H1 (cell line): ENCODE data around the gene TFAP2E. TPM values are rescaled to one million over a fixed set of nuclear protein-coding genes. Genes with fewer than 3 reads are reported as not detected.

Experiments
- CTCF ChIA-PET: fragments of 300-600 bp; sonication (Branson Sonifier 250); formaldehyde crosslinking; loops from one replicate; lab custom pipeline; 2021; ENCODE audit not compliant: partially characterized antibody; lab: Charles Lee
- POLR2A ChIA-PET: fragments of 300-600 bp; sonication (Branson Sonifier 250); formaldehyde crosslinking; loops from one replicate; lab custom pipeline; 2021; ENCODE audit warnings: inconsistent platforms; ENCODE audit not compliant: partially characterized antibody; lab: Charles Lee
- DNase-seq, 2 experiments: peaks; one replicate each; pipeline versions ENCODE4 v3.0.0 to v3.0.0-alpha.2; 2010 to 2022; ENCODE audit warnings: low spot score in 2 of 2, low read depth in 1 of 2, mixed read lengths in 1 of 2
- FAIRE-seq: peaks from 2 replicates; lab custom pipeline; 2011; peaks lifted over from hg19 to GRCh38; lab: Jason Lieb, UNC
- H2AFZ ChIP-seq: 2 replicates; pipeline ENCODE4 v1.8.1; 2012; ENCODE audit warnings: low read length, inconsistent platforms
- H2AK5ac ChIP-seq: 2 replicates; pipeline ENCODE4 v1.6.1; 2013; ENCODE audit warnings: low read depth, low read length
- H2BK120ac ChIP-seq: replicated peaks from 2 replicates; pipeline ENCODE3; 2013; ENCODE audit warnings: low read depth, low read length, inconsistent platforms
- H2BK12ac ChIP-seq: 2 replicates; pipeline ENCODE4 v1.6.1; 2013; ENCODE audit warnings: low read depth, low read length
- H2BK15ac ChIP-seq: 2 replicates; pipeline ENCODE4 v1.6.1; 2013; ENCODE audit warnings: low read length
- H2BK20ac ChIP-seq: 2 replicates; pipeline ENCODE4 v1.6.1; 2013; ENCODE audit warnings: low read length
- H2BK5ac ChIP-seq: 2 replicates; pipeline ENCODE4 v1.6.1; 2013; ENCODE audit warnings: low read depth, low read length
- H3K14ac ChIP-seq: 2 replicates; pipeline ENCODE4 v1.6.1; 2013; ENCODE audit warnings: inconsistent platforms; ENCODE audit not compliant: insufficient read length
- H3K18ac ChIP-seq: 2 replicates; pipeline ENCODE4 v1.6.1; 2013; ENCODE audit warnings: low read length; ENCODE audit errors: extremely low read depth
- H3K23ac ChIP-seq: 2 replicates; pipeline ENCODE4 v1.6.1; 2013; ENCODE audit warnings: inconsistent platforms; ENCODE audit not compliant: insufficient read length
- H3K23me2 ChIP-seq: 2 replicates; pipeline ENCODE4 v1.6.1; 2013; ENCODE audit warnings: low read depth, low read length
- H3K27ac ChIP-seq: 2 replicates; pipeline ENCODE4 v1.6.1; 2011; ENCODE audit warnings: low read depth, low read length, inconsistent platforms
- H3K27me3 ChIP-seq, 4 experiments: replicated peaks in 1 of 4; 1 replicate in 1 of 4; 2 replicates in 3 of 4; pipeline versions ENCODE4 v1.6.1 to v1.8.1; 2011 to 2013; ENCODE audit warnings: low read length in 3 of 4, mild to moderate bottlenecking in 3 of 4, inconsistent platforms in 2 of 4, mixed read lengths in 2 of 4, moderate library complexity in 1 of 4; ENCODE audit not compliant: control insufficient read depth in 3 of 4, insufficient read depth in 3 of 4; ENCODE audit errors: extremely low read depth in 1 of 4
- H3K36me3 ChIP-seq, 4 experiments: 2 replicates each; pipeline versions ENCODE4 v1.6.1 to v1.8.1; 2011 to 2013; ENCODE audit warnings: mild to moderate bottlenecking in 4 of 4, low read length in 3 of 4, moderate library complexity in 2 of 4, control low read depth in 1 of 4, inconsistent platforms in 1 of 4; ENCODE audit not compliant: insufficient read depth in 4 of 4, control insufficient read depth in 2 of 4
- H3K4ac ChIP-seq: replicated peaks from 2 replicates; pipeline ENCODE3; 2013; ENCODE audit warnings: low read length, low read depth, mixed read lengths, inconsistent platforms; ENCODE audit not compliant: insufficient read length
- H3K4me1 ChIP-seq, 4 experiments: replicated peaks in 1 of 4; 1 replicate in 1 of 4; 2 replicates in 3 of 4; pipeline versions ENCODE4 v1.6.1 to v1.8.1; 2011 to 2013; ENCODE audit warnings: low read length in 3 of 4, inconsistent platforms in 2 of 4, mixed read lengths in 1 of 4; ENCODE audit not compliant: insufficient read depth in 4 of 4, control insufficient read depth in 3 of 4
- H3K4me2 ChIP-seq, 2 experiments: 2 replicates each; pipeline versions ENCODE4 v1.6.1 to v1.8.1; 2011 to 2013; ENCODE audit warnings: low read depth in 2 of 2, low read length in 2 of 2, control low read depth in 1 of 2, inconsistent platforms in 1 of 2, mild to moderate bottlenecking in 1 of 2; ENCODE audit not compliant: insufficient read depth in 1 of 2
- H3K4me3 ChIP-seq, 4 experiments: fragments of 200-600, 300-600 bp in 1 of 4; sonication (generic), shearing (Covaris generic), sonication (Bioruptor Twin) in 1 of 4; 2 replicates each; pipeline versions ENCODE4 v1.5.1 to v1.8.1; 2011 to 2016; ENCODE audit warnings: low read length in 4 of 4, low read depth in 3 of 4, control low read depth in 2 of 4, inconsistent platforms in 2 of 4, mild to moderate bottlenecking in 2 of 4, mixed read lengths in 1 of 4, moderate library complexity in 1 of 4; ENCODE audit not compliant: insufficient read depth in 2 of 4; ENCODE audit errors: extremely low read depth in 1 of 4
- H3K56ac ChIP-seq: replicated peaks from 2 replicates; pipeline ENCODE3; 2013; ENCODE audit warnings: low read depth, mild to moderate bottlenecking, mixed read lengths, low read length, inconsistent platforms; ENCODE audit not compliant: insufficient read length
- H3K79me1 ChIP-seq: 2 replicates; pipeline ENCODE4 v1.6.1; 2013; ENCODE audit warnings: low read depth, low read length, control low read depth
- H3K79me2 ChIP-seq, 2 experiments: 2 replicates each; pipeline versions ENCODE4 v1.6.1 to v1.8.1; 2012 to 2013; ENCODE audit warnings: low read length in 2 of 2, mild to moderate bottlenecking in 2 of 2, inconsistent platforms in 1 of 2; ENCODE audit not compliant: insufficient read depth in 2 of 2, control insufficient read depth in 1 of 2
- H3K9ac ChIP-seq, 4 experiments: replicated peaks in 1 of 4; 1 replicate in 1 of 4; 2 replicates in 3 of 4; pipeline versions ENCODE4 v1.6.1 to v1.8.1; 2011 to 2013; ENCODE audit warnings: low read depth in 3 of 4, low read length in 3 of 4, control low read depth in 2 of 4, mild to moderate bottlenecking in 2 of 4, moderate library complexity in 2 of 4, inconsistent platforms in 1 of 4; ENCODE audit errors: extremely low read depth in 1 of 4
- H3K9me3 ChIP-seq, 2 experiments: 2 replicates each; pipeline versions ENCODE4 v1.6.1 to v1.8.1; 2012 to 2013; ENCODE audit warnings: mild to moderate bottlenecking in 2 of 2, moderate library complexity in 2 of 2, control low read depth in 1 of 2, inconsistent platforms in 1 of 2, low read depth in 1 of 2, low read length in 1 of 2, mixed read lengths in 1 of 2; ENCODE audit not compliant: insufficient read depth in 2 of 2
- H4K20me1 ChIP-seq, 2 experiments: replicated peaks in 1 of 2; 2 replicates each; pipeline versions ENCODE3 to v1.8.1; 2011 to 2013; ENCODE audit warnings: inconsistent platforms in 2 of 2, low read length in 2 of 2, mild to moderate bottlenecking in 1 of 2; ENCODE audit not compliant: insufficient read depth in 2 of 2, control insufficient read depth in 1 of 2
- H4K5ac ChIP-seq: 2 replicates; pipeline ENCODE4 v1.6.1; 2013; ENCODE audit warnings: low read length, low read depth, mixed read lengths, inconsistent platforms; ENCODE audit not compliant: insufficient read length
- H4K8ac ChIP-seq: 2 replicates; pipeline ENCODE4 v1.8.0; 2013; ENCODE audit warnings: mild to moderate bottlenecking, moderate library complexity, low read length, inconsistent platforms; ENCODE audit not compliant: insufficient read depth; ENCODE audit errors: extremely low read depth
- H4K91ac ChIP-seq: replicated peaks from 2 replicates; pipeline ENCODE3; 2013; ENCODE audit warnings: low read length, mixed read lengths, inconsistent platforms; ENCODE audit not compliant: insufficient read length
- CHD1 ChIP-seq: IDR thresholded peaks from 2 replicates; pipeline ENCODE4 v1.6.1; 2012; ENCODE audit warnings: low read depth, low read length, improper control_type of control experiment
- EP300 ChIP-seq, 2 experiments: IDR thresholded peaks; 1 replicate in 1 of 2; 2 replicates in 1 of 2; pipeline ENCODE4 v1.6.1; 2011 to 2012; ENCODE audit warnings: low read depth in 2 of 2, low read length in 2 of 2, mild to moderate bottlenecking in 2 of 2, borderline replicate concordance in 1 of 2, inconsistent platforms in 1 of 2, moderate library complexity in 1 of 2
- GTF2F1 ChIP-seq: IDR thresholded peaks from 2 replicates; pipeline ENCODE4 v1.6.1; 2012; ENCODE audit warnings: low read depth, low read length, improper control_type of control experiment, borderline replicate concordance
- NRF1 ChIP-seq: IDR thresholded peaks from 2 replicates; pipeline ENCODE4 v1.6.1; 2011; ENCODE audit warnings: mild to moderate bottlenecking, low read depth, low read length, improper control_type of control experiment
- RAD21 ChIP-seq, 2 experiments: IDR thresholded peaks in 1 of 2; conservative IDR thresholded peaks in 1 of 2; 2 replicates each; pipeline ENCODE4 v1.6.1; 2011; ENCODE audit warnings: low read depth in 2 of 2, low read length in 2 of 2, improper control_type of control experiment in 1 of 2, inconsistent platforms in 1 of 2, mild to moderate bottlenecking in 1 of 2, moderate library complexity in 1 of 2
- WGBS, 2 experiments: shearing (Covaris generic) in 1 of 2; methylation state at CpG; one replicate each; pipeline versions ENCODE4 v1.1.6 to v1.1.7; 2013 to 2015; ENCODE audit warnings: low lambda C conversion rate in 2 of 2, mixed read lengths in 2 of 2, inconsistent platforms in 1 of 2, low coverage in 1 of 2, missing lambda C conversion rate in 1 of 2; ENCODE audit not compliant: insufficient replicate concordance in 2 of 2, insufficient coverage in 1 of 2, insufficient read length in 1 of 2; ENCODE audit errors: extremely low coverage in 1 of 2, missing lambda C conversion rate in 1 of 2; 5-methylcytosine and 5-hydroxymethylcytosine counted together
- polyA plus RNA-seq, 7 experiments: library from polyadenylated mRNA; depleted of rRNA in 3 of 7; stranded (reverse) in 5 of 7; unstranded in 2 of 7; fragments of >200 nt in 5 of 7; fragments of 200-250 nt in 2 of 7; gene quantifications; 1 replicate in 5 of 7; 2 replicates in 1 of 7; 4 replicates in 1 of 7; pipeline versions ENCODE4 v1.2.1 to v1.2.3, GENCODE V29; 2011 to 2013; ENCODE audit warnings: missing spikeins in 2 of 7, mixed read lengths in 2 of 7
- total RNA-seq: library from RNA; stranded (reverse); fragmentation: NEBNext Ultra II Directional; extraction: Animal tissue kit (Norgen Biotek cat#: 25700); gene quantifications from 2 replicates; pipeline ENCODE4 v1.2.1, GENCODE V29; 2021
- TF ChIP-seq, protein P1 (sequence below), 3 experiments: IDR thresholded peaks; 1 replicate in 2 of 3; 2 replicates in 1 of 3; pipeline versions ENCODE4 v1.5.1 to v1.6.1; 2011; ENCODE audit warnings: low read length in 3 of 3, mild to moderate bottlenecking in 3 of 3, inconsistent platforms in 2 of 3, low read depth in 1 of 3, moderate library complexity in 1 of 3; ENCODE audit not compliant: insufficient read depth in 1 of 3; ENCODE audit errors: control extremely low read depth in 1 of 3

Gene TFAP2E
- total and polyA plus RNA-seq, 2 of the 8 experiments (the other 6 are each of a cell fraction or from before 2014, with no cell fraction given), result 0.24 to 0.50 TPM

GRCh38 chr1:35564037-35564883 is 8.9 kb upstream of the TFAP2E start:
- Histone ChIP-seq H2BK120ac (no peak overlapping the region), H3K79me1 (peaks cover 3% of the 10 kb centered on the region), H2BK5ac (peak overlapping the region; percentile 37), H3K4ac (no peak overlapping the region), H3K23ac (no peak overlapping the region), H3K9ac (no peak overlapping the region), H2BK12ac (no peak overlapping the region), H2AFZ (no peak overlapping the region), H3K79me2 (peaks cover 0 to 2% of the 10 kb centered on the region in 2 experiments; a peak in 1 of 4 replicates), H2BK15ac (no peak overlapping the region), H3K56ac (no peak overlapping the region), H3K36me3 (peaks cover 14 to 25% (median 19%) of the 10 kb centered on the region in 4 experiments; a peak in 6 of 8 replicates), H3K14ac (no peak overlapping the region), H3K27ac (no peak overlapping the region), H3K4me1 (0 out of 7 replicates have a peak, but pooled peaks cover 0 to 2% (median 0%) of the 10 kb centered on the region in 4 experiments), H2AK5ac (no peak overlapping the region), H4K8ac (no peak overlapping the region), H2BK20ac (no peak overlapping the region), H3K27me3 (peaks cover 0 to under 1% (median 0%) of the 10 kb centered on the region in 4 experiments; a peak in 1 of 7 replicates), H4K20me1 (peaks cover 2 to 27% of the 10 kb centered on the region in 2 experiments), H4K5ac (no peak overlapping the region), H4K91ac (no peak overlapping the region), H3K4me3 (no peak overlapping the region), H3K18ac (no peak overlapping the region), H3K9me3 (no peaks in the 10 kb centered on the region), H3K23me2 (peaks cover 2% of the 10 kb centered on the region; the same call in 1 of the 2 replicates), H3K4me2 (no peak overlapping the region)
- TF ChIP-seq EP300 (IDR thresholded peaks at IDR 0.05; ENCODE audit: borderline replicate concordance in 1 of 2, low read depth in 2 of 2, low read length in 2 of 2), result peak in 1 of 2 experiments; percentile 37; a peak in 1 of 3 replicates
- no peak for TF ChIP-seq GTF2F1
- no peak for TF ChIP-seq NRF1
- TF ChIP-seq RAD21 (IDR thresholded peaks at IDR 0.05 in 1 of 2, conservative IDR thresholded peaks at IDR 0.05 in 1 of 2; ENCODE audit: low read depth in 2 of 2, low read length in 2 of 2), result peak; percentile 64 to 77
- TF ChIP-seq CHD1, result no peak
- TF ChIP-seq, protein P1, sequence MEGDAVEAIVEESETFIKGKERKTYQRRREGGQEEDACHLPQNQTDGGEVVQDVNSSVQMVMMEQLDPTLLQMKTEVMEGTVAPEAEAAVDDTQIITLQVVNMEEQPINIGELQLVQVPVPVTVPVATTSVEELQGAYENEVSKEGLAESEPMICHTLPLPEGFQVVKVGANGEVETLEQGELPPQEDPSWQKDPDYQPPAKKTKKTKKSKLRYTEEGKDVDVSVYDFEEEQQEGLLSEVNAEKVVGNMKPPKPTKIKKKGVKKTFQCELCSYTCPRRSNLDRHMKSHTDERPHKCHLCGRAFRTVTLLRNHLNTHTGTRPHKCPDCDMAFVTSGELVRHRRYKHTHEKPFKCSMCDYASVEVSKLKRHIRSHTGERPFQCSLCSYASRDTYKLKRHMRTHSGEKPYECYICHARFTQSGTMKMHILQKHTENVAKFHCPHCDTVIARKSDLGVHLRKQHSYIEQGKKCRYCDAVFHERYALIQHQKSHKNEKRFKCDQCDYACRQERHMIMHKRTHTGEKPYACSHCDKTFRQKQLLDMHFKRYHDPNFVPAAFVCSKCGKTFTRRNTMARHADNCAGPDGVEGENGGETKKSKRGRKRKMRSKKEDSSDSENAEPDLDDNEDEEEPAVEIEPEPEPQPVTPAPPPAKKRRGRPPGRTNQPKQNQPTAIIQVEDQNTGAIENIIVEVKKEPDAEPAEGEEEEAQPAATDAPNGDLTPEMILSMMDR (IDR thresholded peaks at IDR 0.05; ENCODE audit: control extremely low read depth in 1 of 3, insufficient read depth in 1 of 3, low read depth in 1 of 3, low read length in 3 of 3), result peak in 2 of 3 experiments; percentile 86 to 91; a peak in 3 of 4 replicates
- DNase-seq (peak in 1 of 2 experiments; percentile 94), FAIRE-seq (peak; percentile 91)
- WGBS, 2 experiments, result 80% methylated on average over 9 of the region's 9 CpGs; no CpG with 5 or more reads in 1 of the 2 experiments
- CTCF ChIA-PET, result interaction anchor here (0.5 to 5.8 kb wide), 50 partner anchors 8 to 604 kb away, joined by 3 to 81 read pairs (median 4); partner anchors contain the start of genes C1orf216, CLSPN and TFAP2E
- POLR2A ChIA-PET, result interaction anchor here (0.7 to 2.1 kb wide), 8 partner anchors 8 to 205 kb away, joined by 3 to 8 read pairs (median 4); partner anchors contain the start of genes CLSPN, KIAA0319L, NCDN and TFAP2E
